Sigmoid colon (tissue), 4 donors: ENCODE data around the gene APBB1IP.

Experiments used
- EP300 ChIP-seq, 4 donors: sonication (generic); formaldehyde crosslinking; IDR thresholded peaks; one replicate each; pipeline ENCODE4 v1.6.1; 2017; ENCODE audit warnings: antibody characterized with exemption in 4 of 4
- POLR2A ChIP-seq, 2 donors: fragments of 450-650 bp; IDR thresholded peaks; one replicate each; pipeline ENCODE4 v1.6.1; 2016; ENCODE audit warnings: antibody characterized with exemption in 2 of 2, mild to moderate bottlenecking in 2 of 2, moderate library complexity in 2 of 2
- POLR2AphosphoS5 ChIP-seq, 4 donors: sonication (generic); formaldehyde crosslinking; IDR thresholded peaks; one replicate each; pipeline ENCODE4 v1.6.1; 2017; ENCODE audit warnings: antibody characterized with exemption in 4 of 4
- TF ChIP-seq, protein P1 (sequence below), 4 experiments: fragments of 450-650 bp in 3 of 4; fragments of 200-600 bp in 1 of 4; IDR thresholded peaks; one replicate each; pipeline ENCODE4 v1.5.1; 2016 to 2019; ENCODE audit warnings: antibody characterized with exemption in 4 of 4, mild to moderate bottlenecking in 3 of 4, moderate library complexity in 2 of 4

GRCh38 chr10:26571655-26572054, 133.5 kb downstream of the APBB1IP start:
- TF ChIP-seq, protein P1, sequence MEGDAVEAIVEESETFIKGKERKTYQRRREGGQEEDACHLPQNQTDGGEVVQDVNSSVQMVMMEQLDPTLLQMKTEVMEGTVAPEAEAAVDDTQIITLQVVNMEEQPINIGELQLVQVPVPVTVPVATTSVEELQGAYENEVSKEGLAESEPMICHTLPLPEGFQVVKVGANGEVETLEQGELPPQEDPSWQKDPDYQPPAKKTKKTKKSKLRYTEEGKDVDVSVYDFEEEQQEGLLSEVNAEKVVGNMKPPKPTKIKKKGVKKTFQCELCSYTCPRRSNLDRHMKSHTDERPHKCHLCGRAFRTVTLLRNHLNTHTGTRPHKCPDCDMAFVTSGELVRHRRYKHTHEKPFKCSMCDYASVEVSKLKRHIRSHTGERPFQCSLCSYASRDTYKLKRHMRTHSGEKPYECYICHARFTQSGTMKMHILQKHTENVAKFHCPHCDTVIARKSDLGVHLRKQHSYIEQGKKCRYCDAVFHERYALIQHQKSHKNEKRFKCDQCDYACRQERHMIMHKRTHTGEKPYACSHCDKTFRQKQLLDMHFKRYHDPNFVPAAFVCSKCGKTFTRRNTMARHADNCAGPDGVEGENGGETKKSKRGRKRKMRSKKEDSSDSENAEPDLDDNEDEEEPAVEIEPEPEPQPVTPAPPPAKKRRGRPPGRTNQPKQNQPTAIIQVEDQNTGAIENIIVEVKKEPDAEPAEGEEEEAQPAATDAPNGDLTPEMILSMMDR (IDR thresholded peaks at IDR 0.05) = no peak
- TF ChIP-seq POLR2AphosphoS5 (IDR thresholded peaks at IDR 0.05) (no peak), EP300 (IDR thresholded peaks at IDR 0.05) (no peak), POLR2A (IDR thresholded peaks at IDR 0.05) (no peak)
